ENCODE results near the gene AKR1D1. TPM values are rescaled to one million over a fixed set of nuclear protein-coding genes. Genes with fewer than 3 reads are reported as not detected.

The AKR1D1 gene
- total and polyA plus RNA-seq, 2 donors (not counting 3 experiments of a cell fraction or from before 2014, with no cell fraction given), result not detected

DNA sequence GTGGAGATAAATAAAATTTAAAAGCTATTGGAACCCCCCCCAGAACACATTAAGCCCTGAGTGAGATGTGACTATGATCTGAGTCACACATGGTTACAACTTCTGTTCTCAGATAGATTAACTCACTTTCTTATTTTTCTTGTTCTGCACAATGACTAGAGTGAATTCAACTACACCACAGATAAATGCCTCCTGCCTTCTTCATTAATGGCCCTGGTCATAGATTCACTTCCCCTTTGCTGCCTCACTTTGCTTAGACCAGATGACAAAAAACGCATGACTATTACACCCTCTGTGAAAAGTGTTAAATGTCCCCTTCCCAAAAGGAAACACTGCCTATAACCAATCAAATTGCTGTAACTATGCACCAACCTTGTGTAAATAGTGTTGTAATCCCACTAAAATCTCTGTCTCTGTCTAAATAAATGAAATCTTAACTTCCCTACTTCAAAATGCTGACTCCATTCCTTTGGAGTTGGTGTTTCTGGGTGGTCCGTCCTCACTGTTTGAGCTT is 49.4 kb downstream of the AKR1D1 start:
- Histone ChIP-seq H3K9me1 (replicated peaks; ENCODE audit: control insufficient read depth, extremely low read depth, insufficient read depth, low read length) (no peaks in the 10 kb centered on the region), H3K27me3 (ENCODE audit: control insufficient read depth in 2 of 2, insufficient read depth in 2 of 2, low read length in 2 of 2) (no peaks in the 10 kb centered on the region), H3K27ac (ENCODE audit: insufficient read depth, low read depth, low read length) (no peak overlapping the region), H3K4me1 (ENCODE audit: control insufficient read depth, extremely low read depth, insufficient read depth, low read length) (no peaks in the 10 kb centered on the region), H3K4me3 (replicated peaks in 1 of 3; ENCODE audit: insufficient read depth in 1 of 3, low read depth in 1 of 3, low read length in 3 of 3) (no peak overlapping the region), H3K4me2 (ENCODE audit: insufficient read depth, low read length) (no peak overlapping the region), H3K9ac (replicated peaks; ENCODE audit: extremely low read depth, insufficient read depth, low read length) (no peak overlapping the region), H4K20me1 (replicated peaks; ENCODE audit: control insufficient read depth, extremely low read depth, insufficient read depth, low read length) (no peaks in the 10 kb centered on the region), H3K9me3 (replicated peaks; ENCODE audit: control insufficient read depth, insufficient read depth, low read length) (no peaks in the 10 kb centered on the region), H3K79me2 (ENCODE audit: control insufficient read depth, insufficient read depth, low read length) (no peaks in the 10 kb centered on the region), H2AFZ (ENCODE audit: low read depth, low read length) (no peak overlapping the region), H3K36me3 (ENCODE audit: control insufficient read depth in 2 of 2, extremely low read depth in 1 of 2, insufficient read depth in 2 of 2, low read length in 2 of 2) (no peaks in the 10 kb centered on the region)
- ChIA-PET POLR2A (no interaction called here), CTCF (interaction anchor here (0.9 kb wide), 1 partner anchor 613 kb away, joined by 3 read pairs; no protein-coding TSS in a partner anchor)
- intact Hi-C loops (cut with micrococcal nuclease) (no loop called here), dilution Hi-C loops (cut with MboI; ENCODE audit: extremely low pct_ligation_motif_present, low sequenced_read_pairs) (no loop called here)
- TF ChIP-seq POLR2AphosphoS5 (IDR thresholded peaks at IDR 0.05; ENCODE audit: insufficient read depth, low read depth, low read length) (no peak), MYC (IDR thresholded peaks at IDR 0.05; ENCODE audit: low read depth, low read length) (no peak), EZH2 (IDR thresholded peaks at IDR 0.05; ENCODE audit: borderline replicate concordance, low read depth, low read length, severe bottlenecking) (no peak), GATA2 (IDR thresholded peaks at IDR 0.05; ENCODE audit: insufficient read depth, insufficient read length, low read depth, low read length) (no peak), POLR2A (IDR thresholded peaks at IDR 0.05; ENCODE audit: low read depth, low read length) (no peak), JUN (IDR thresholded peaks at IDR 0.05; ENCODE audit: borderline replicate concordance, insufficient read depth, insufficient read length, low read depth) (no peak), CTCF (IDR thresholded peaks at IDR 0.05; ENCODE audit: extremely low read depth in 1 of 2, insufficient read depth in 1 of 2, low read depth in 1 of 2, low read length in 2 of 2) (no peak), FOS (IDR thresholded peaks at IDR 0.05; ENCODE audit: borderline replicate concordance, insufficient read depth, low read length) (no peak)
- TF ChIP-seq, protein P1, sequence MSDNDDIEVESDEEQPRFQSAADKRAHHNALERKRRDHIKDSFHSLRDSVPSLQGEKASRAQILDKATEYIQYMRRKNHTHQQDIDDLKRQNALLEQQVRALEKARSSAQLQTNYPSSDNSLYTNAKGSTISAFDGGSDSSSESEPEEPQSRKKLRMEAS (IDR thresholded peaks at IDR 0.05; ENCODE audit: insufficient read depth, insufficient read length), result no peak
- DNase-seq (ENCODE audit: low read depth, low spot score) (no peak), FAIRE-seq (no peak)
- BruUV-seq (replicated peaks), result no TSS peak
